ENCODE data around the gene IGSF8.

DNA sequence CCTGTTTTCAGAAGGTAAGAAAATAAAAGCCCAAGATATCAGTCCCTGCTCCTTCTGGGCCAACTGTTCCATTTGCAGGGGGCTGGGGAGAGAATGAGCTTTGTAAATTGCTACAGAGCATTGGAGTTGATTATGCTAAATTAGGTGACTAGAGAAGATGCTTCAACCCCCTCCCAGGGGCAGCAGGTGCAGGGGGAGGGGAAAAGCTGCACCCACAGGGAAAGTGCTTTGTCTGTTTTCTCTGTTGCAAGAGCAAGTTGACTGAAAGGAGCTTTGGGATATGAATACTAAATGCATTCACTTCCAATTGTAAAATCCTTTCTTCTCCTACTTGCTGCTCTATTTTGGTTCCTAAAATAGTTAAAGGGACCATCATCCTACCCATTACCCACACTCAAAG, 50.1 kb downstream of the IGSF8 start:
- TF ChIP-seq CTCF (IDR thresholded peaks at IDR 0.05), result no peak
- TF ChIP-seq ELF4 (CRISPR knock-in tag; IDR thresholded peaks at IDR 0.05; ENCODE audit: low read depth), result no peak
- TF ChIP-seq TCF7 (CRISPR knock-in tag; IDR thresholded peaks at IDR 0.05; ENCODE audit: low read depth), result no peak
- TF ChIP-seq E2F4 (CRISPR knock-in tag; IDR thresholded peaks at IDR 0.05; ENCODE audit: borderline replicate concordance, low read depth), result no peak
- no peak for TF ChIP-seq ZNF263 (CRISPR knock-in tag; IDR thresholded peaks at IDR 0.05; ENCODE audit: low read depth)

Measured in WTC11 (cell line).